GM23338 (cell line): ENCODE data around the gene ADIPOQ. TPM values are rescaled to one million over a fixed set of nuclear protein-coding genes. Genes with fewer than 3 reads are reported as not detected.
"Not testable (repeated sequence)": the region's sequence is repeated elsewhere in the genome, so short reads cannot be mapped to it uniquely, and the experiment has no call there.

ENCODE experiments used
- ATAC-seq: fragments of 200-7000 bp; cut with Tn5 transposase; 3 replicates; pipeline ENCODE4 v1.9.1; 2020
- DNase-seq: peaks from one replicate; pipeline ENCODE4 v3.0.0-alpha.2; 2015; ENCODE audit warnings: low spot score
- H2AFZ ChIP-seq: fragments of 200-600 bp; sonication (generic); 2 replicates; pipeline ENCODE4 v1.8.0; 2016; ENCODE audit warnings: antibody characterized with exemption, mild to moderate bottlenecking, moderate library complexity
- H3F3A ChIP-seq: fragments of 200-600 bp; sonication (generic); replicated peaks from 2 replicates; pipeline ENCODE4 v1.8.0; 2017; ENCODE audit warnings: antibody characterized with exemption, mixed run types, low read depth
- H3K27ac ChIP-seq: fragments of 200-600 bp; sonication (generic); 2 replicates; pipeline ENCODE4 v1.6.1; 2016; ENCODE audit warnings: low read depth
- H3K27me3 ChIP-seq: fragments of 200-600 bp; sonication (generic); 2 replicates; pipeline ENCODE4 v1.8.0; 2016; ENCODE audit warnings: mild to moderate bottlenecking, mixed run types, moderate library complexity; ENCODE audit not compliant: insufficient read depth
- H3K36me3 ChIP-seq: fragments of 200-600 bp; sonication (generic); 2 replicates; pipeline ENCODE4 v1.8.0; 2016; ENCODE audit warnings: mild to moderate bottlenecking; ENCODE audit not compliant: insufficient read depth
- H3K4me1 ChIP-seq: fragments of 200-600 bp; sonication (generic); 2 replicates; pipeline ENCODE4 v1.8.0; 2016; ENCODE audit warnings: mild to moderate bottlenecking, moderate library complexity; ENCODE audit not compliant: insufficient read depth
- H3K4me2 ChIP-seq: fragments of 200-600 bp; sonication (generic); 2 replicates; pipeline ENCODE4 v1.7.1; 2017; ENCODE audit warnings: mixed run types
- H3K4me3 ChIP-seq: fragments of 200-600 bp; sonication (generic); 2 replicates; pipeline ENCODE4 v1.6.1; 2016; ENCODE audit warnings: mixed run types
- H3K79me2 ChIP-seq: fragments of 200-600 bp; sonication (generic); replicated peaks from 2 replicates; pipeline ENCODE4 v1.8.0; 2017; ENCODE audit warnings: mild to moderate bottlenecking; ENCODE audit not compliant: insufficient read depth
- H3K9me2 ChIP-seq: fragments of 200-600 bp; sonication (generic); 2 replicates; pipeline ENCODE4 v1.8.0; 2017; ENCODE audit not compliant: insufficient read depth
- H4K20me1 ChIP-seq: fragments of 200-600 bp; sonication (generic); replicated peaks from 2 replicates; pipeline ENCODE4 v1.8.0; 2017; ENCODE audit warnings: mild to moderate bottlenecking; ENCODE audit not compliant: insufficient read depth
- H3K27ac Mint-ChIP-seq: 2 replicates; pipeline ENCODE4 v1.8.0; 2020; ENCODE audit warnings: inconsistent platforms, mild to moderate bottlenecking, moderate library complexity, mixed read lengths
- H3K27me3 Mint-ChIP-seq: 3 replicates; pipeline ENCODE4 v1.8.0; 2022; ENCODE audit warnings: low read depth, mild to moderate bottlenecking, moderate library complexity, mixed read lengths, inconsistent platforms; ENCODE audit not compliant: insufficient read depth, poor library complexity
- H3K36me3 Mint-ChIP-seq: 3 replicates; pipeline ENCODE4 v1.8.0; 2021; ENCODE audit warnings: low read depth, mild to moderate bottlenecking, inconsistent platforms, moderate library complexity, mixed read lengths
- H3K4me1 Mint-ChIP-seq: 3 replicates; pipeline ENCODE4 v1.8.0; 2020; ENCODE audit warnings: mild to moderate bottlenecking, inconsistent platforms, mixed read lengths
- H3K4me3 Mint-ChIP-seq: 3 replicates; pipeline ENCODE4 v1.8.0; 2021; ENCODE audit warnings: moderate library complexity, mild to moderate bottlenecking, inconsistent platforms, mixed read lengths
- H3K9me3 Mint-ChIP-seq: 3 replicates; pipeline ENCODE4 v1.8.0; 2020; ENCODE audit warnings: moderate library complexity, mild to moderate bottlenecking, inconsistent platforms, mixed read lengths
- CREB1 ChIP-seq: fragments of 250-450 bp; sonication (Bioruptor Pico); IDR thresholded peaks from 2 replicates; pipeline ENCODE4 v1.5.0; 2020; ENCODE audit warnings: low read depth, mild to moderate bottlenecking, moderate library complexity
- CTCF ChIP-seq, 2 experiments: fragments of 200-600 bp in 1 of 2; sonication (generic) in 1 of 2; conservative IDR thresholded peaks; 2 replicates each; pipeline versions ENCODE4 v1.5.1 to v1.6.1; 2016 to 2017; ENCODE audit warnings: antibody characterized with exemption in 2 of 2, low read depth in 2 of 2, mild to moderate bottlenecking in 2 of 2, moderate library complexity in 1 of 2
- JUNB ChIP-seq: IDR thresholded peaks from one replicate; pipeline ENCODE4 v1.6.1; 2016; ENCODE audit warnings: antibody characterized with exemption; ENCODE audit not compliant: unreplicated experiment
- ZNF331 ChIP-seq: fragments of 250-450 bp; sonication (Bioruptor Pico); IDR thresholded peaks from 2 replicates; pipeline ENCODE4 v1.5.0; 2020; ENCODE audit warnings: low read depth, mild to moderate bottlenecking, moderate library complexity
- polyA plus RNA-seq: library from polyadenylated mRNA; unstranded; fragments of >200 nt; fragmentation: Nextera tagmentation; extraction: Ambion mirVana; gene quantifications from 2 replicates; pipeline ENCODE4 v1.2.1, GENCODE V29; 2016
- total RNA-seq: library from RNA; depleted of rRNA; stranded (reverse); fragments of >200 nt; shearing (Covaris generic); gene quantifications from 2 replicates; pipeline ENCODE4 v1.2.3, GENCODE V29; 2014

ADIPOQ gene
- total and polyA plus RNA-seq, 2 experiments from 2014 or later, result not detected

- Histone ChIP-seq H3K9me2 (no peaks in the 10 kb centered on the region), H3K4me2 (no peak overlapping the region), H3K27ac (no peak overlapping the region), H2AFZ (no peak overlapping the region), H4K20me1 (no peaks in the 10 kb centered on the region), H3K4me1 (no peaks in the 10 kb centered on the region), H3K79me2 (no peaks in the 10 kb centered on the region), H3K36me3 (no peaks in the 10 kb centered on the region), H3K4me3 (no peak overlapping the region), H3K27me3 (no peaks in the 10 kb centered on the region), H3F3A (peaks cover 4% of the 10 kb centered on the region; the same call in 1 of the 2 replicates)
- no peaks in the 10 kb centered on the region for H3K4me1 Mint-ChIP-seq
- DNase-seq (no peak), ATAC-seq (no peak)
- TF ChIP-seq ZNF331 (CRISPR knock-in tag) (no peak), CREB1 (CRISPR knock-in tag) (no peak)
- no peaks in the 10 kb centered on the region for H3K27me3 Mint-ChIP-seq
- no peak overlapping the region for H3K27ac Mint-ChIP-seq
- H3K9me3 Mint-ChIP-seq, result peaks cover 23% of the 10 kb centered on the region
- H3K36me3 Mint-ChIP-seq, result peaks cover 14% of the 10 kb centered on the region
- H3K4me3 Mint-ChIP-seq, result no peak overlapping the region
Measured at GRCh38 chr3:186870421-186871201, 28.1 kb downstream of the ADIPOQ start.

GRCh38 chr3:186871403-186871924 lies 29.0 kb downstream of the ADIPOQ start:
- no peak overlapping the region for H3K27ac ChIP-seq
- H3K4me1 Mint-ChIP-seq, result no peaks in the 10 kb centered on the region

GRCh38 chr3:186873796-186874195 lies 31.3 kb downstream of the ADIPOQ start:
- not testable (repeated sequence) for H3F3A ChIP-seq, H3K27me3 ChIP-seq, H3K4me1 Mint-ChIP-seq, H3K27me3 Mint-ChIP-seq, H3K4me3 ChIP-seq, H2AFZ ChIP-seq, H3K36me3 ChIP-seq, ATAC-seq, H3K4me3 Mint-ChIP-seq, H3K27ac ChIP-seq, H3K4me1 ChIP-seq, H3K79me2 ChIP-seq, H4K20me1 ChIP-seq, H3K27ac Mint-ChIP-seq, H3K4me2 ChIP-seq, H3K9me2 ChIP-seq, DNase-seq
- peaks cover 22% of the 10 kb centered on the region for H3K36me3 Mint-ChIP-seq
- H3K9me3 Mint-ChIP-seq, result peaks cover 37% of the 10 kb centered on the region

More at GRCh38 chr3:186871403-186871924, 29.0 kb downstream of the ADIPOQ start:
- ATAC-seq (no peak), DNase-seq (no peak)
- H3K36me3 Mint-ChIP-seq, result peaks cover 17% of the 10 kb centered on the region
- H3K27ac Mint-ChIP-seq, result no peak overlapping the region
- Histone ChIP-seq H3K27me3 (no peaks in the 10 kb centered on the region), H3F3A (peaks cover 4% of the 10 kb centered on the region; the same call in 1 of the 2 replicates), H4K20me1 (no peaks in the 10 kb centered on the region), H3K9me2 (no peaks in the 10 kb centered on the region), H3K4me1 (no peaks in the 10 kb centered on the region), H2AFZ (peak overlapping the region; percentile 60; the same call in 1 of the 2 replicates), H3K4me2 (no peak overlapping the region), H3K36me3 (no peaks in the 10 kb centered on the region), H3K4me3 (no peak overlapping the region), H3K79me2 (no peaks in the 10 kb centered on the region)
- H3K27me3 Mint-ChIP-seq, result no peaks in the 10 kb centered on the region
- no peak overlapping the region for H3K4me3 Mint-ChIP-seq
- TF ChIP-seq JUNB (no peak), CTCF (conservative IDR thresholded peaks at IDR 0.05; ENCODE audit: low read depth in 2 of 2) (no peak)
- peaks cover 27% of the 10 kb centered on the region for H3K9me3 Mint-ChIP-seq

GRCh38 chr3:186874216-186874615 lies 31.7 kb downstream of the ADIPOQ start:
- not testable (repeated sequence) for H4K20me1 ChIP-seq, H3F3A ChIP-seq, H3K27ac Mint-ChIP-seq, H3K4me1 ChIP-seq, H3K4me2 ChIP-seq, H3K27ac ChIP-seq, DNase-seq, H3K9me2 ChIP-seq, H3K4me3 Mint-ChIP-seq, H3K79me2 ChIP-seq, H2AFZ ChIP-seq, H3K4me1 Mint-ChIP-seq, H3K4me3 ChIP-seq, H3K36me3 ChIP-seq, H3K27me3 Mint-ChIP-seq, H3K27me3 ChIP-seq, ATAC-seq
- Mint-ChIP-seq H3K9me3 (peaks cover 37% of the 10 kb centered on the region), H3K36me3 (peaks cover 22% of the 10 kb centered on the region)

GRCh38 chr3:186874841-186875240 lies 32.3 kb downstream of the ADIPOQ start:
- Mint-ChIP-seq H3K9me3 (peaks cover 37% of the 10 kb centered on the region), H3K36me3 (peaks cover 22% of the 10 kb centered on the region)
- H3K27me3 Mint-ChIP-seq, H3K9me2 ChIP-seq, ATAC-seq, H3K27ac Mint-ChIP-seq, DNase-seq, H3K4me2 ChIP-seq, H3K27me3 ChIP-seq, H3K27ac ChIP-seq, H3K36me3 ChIP-seq, H3K4me1 Mint-ChIP-seq, H2AFZ ChIP-seq, H3K4me3 Mint-ChIP-seq, H3K4me3 ChIP-seq, H3F3A ChIP-seq, H3K4me1 ChIP-seq, H3K79me2 ChIP-seq, H4K20me1 ChIP-seq: not testable (repeated sequence)
